OCI-LY7 (cell line): Measurements from ENCODE around the gene ZNF430. TPM values are rescaled to one million over a fixed set of nuclear protein-coding genes. Genes with fewer than 3 reads are reported as not detected.

Experiments
- BruUV-seq: library from RNA; stranded (reverse); fragments of 400-500 nt; replicated peaks from 2 replicates; lab custom pipeline; 2021; lab: Mats Ljungman, UMichigan
- CTCF ChIA-PET: fragments of 300-600 bp; sonication (Branson Sonifier 250); formaldehyde crosslinking; loops from one replicate; lab custom pipeline; 2022; ENCODE audit warnings: antibody characterized with exemption; ENCODE audit not compliant: unreplicated experiment; lab: Charles Lee
- POLR2A ChIA-PET: fragments of 300-600 bp; sonication (Branson Sonifier 250); formaldehyde crosslinking; loops from one replicate; lab custom pipeline; 2022; ENCODE audit warnings: antibody characterized with exemption; lab: Charles Lee
- DNase-seq: peaks from one replicate; pipeline ENCODE4 v3.0.0-alpha.2; 2015; ENCODE audit warnings: low spot score
- H2AFZ ChIP-seq: fragments of 200-600 bp; sonication (generic), shearing (Covaris generic); 2 replicates; pipeline ENCODE4 v1.6.1; 2014; ENCODE audit warnings: mild to moderate bottlenecking, antibody characterized with exemption, low read length, moderate library complexity
- H3K27ac ChIP-seq: fragments of 200-600 bp; sonication (generic); 2 replicates; pipeline ENCODE4 v1.5.1; 2014; ENCODE audit warnings: mixed run types, low read depth, mild to moderate bottlenecking, moderate library complexity, low read length, inconsistent platforms; ENCODE audit not compliant: poor library complexity, severe bottlenecking
- H3K36me3 ChIP-seq: fragments of 200-600 bp; sonication (generic); 2 replicates; pipeline ENCODE4 v1.6.1; 2014; ENCODE audit warnings: mild to moderate bottlenecking, antibody characterized with exemption, low read length, moderate library complexity, mixed read lengths; ENCODE audit not compliant: insufficient read depth
- H3K4me1 ChIP-seq: fragments of 200-600 bp; sonication (generic); 2 replicates; pipeline ENCODE4 v1.5.1; 2014; ENCODE audit warnings: mild to moderate bottlenecking, low read length; ENCODE audit not compliant: insufficient read depth, poor library complexity, severe bottlenecking
- H3K4me2 ChIP-seq: fragments of 200-600 bp; sonication (generic); 2 replicates; pipeline ENCODE4 v1.6.1; 2014; ENCODE audit warnings: mild to moderate bottlenecking, low read length
- H3K4me3 ChIP-seq: fragments of 200-600 bp; sonication (generic); 2 replicates; pipeline ENCODE4 v1.5.1; 2014; ENCODE audit warnings: mild to moderate bottlenecking, low read depth, low read length; ENCODE audit not compliant: poor library complexity, severe bottlenecking
- H3K79me2 ChIP-seq: fragments of 200-600 bp; sonication (generic); 2 replicates; pipeline ENCODE4 v1.6.1; 2016; ENCODE audit warnings: low read depth, mild to moderate bottlenecking, low read length, moderate library complexity, mixed read lengths; ENCODE audit not compliant: insufficient read depth
- H3K9me2 ChIP-seq: fragments of 200-600 bp; sonication (generic); 2 replicates; pipeline ENCODE4 v1.6.1; 2016; ENCODE audit warnings: mild to moderate bottlenecking, low read length, mixed read lengths; ENCODE audit not compliant: insufficient read depth
- H3K9me3 ChIP-seq: fragments of 200-600 bp; sonication (generic); 2 replicates; pipeline ENCODE4 v1.6.1; 2014; ENCODE audit warnings: mild to moderate bottlenecking, mixed run types, low read length, mixed read lengths
- H4K20me1 ChIP-seq: fragments of 200-600 bp; sonication (generic); 2 replicates; pipeline ENCODE4 v1.6.1; 2014; ENCODE audit warnings: mild to moderate bottlenecking, antibody characterized with exemption, low read length, moderate library complexity, mixed read lengths; ENCODE audit not compliant: insufficient read depth
- CTCF ChIP-seq: fragments of 200-600 bp; sonication (generic); conservative IDR thresholded peaks from 2 replicates; pipeline ENCODE4 v1.5.1; 2014; ENCODE audit warnings: mild to moderate bottlenecking, antibody characterized with exemption, low read length, moderate library complexity, mixed read lengths
- EZH2phosphoT487 ChIP-seq: fragments of 200-600 bp; sonication (generic); IDR thresholded peaks from 2 replicates; pipeline ENCODE4 v1.6.1; 2018; ENCODE audit warnings: low read depth, borderline replicate concordance, mild to moderate bottlenecking, mixed run types, antibody characterized with exemption, low read length, moderate library complexity, mixed read lengths
- intact Hi-C: fragments of 100-400 bp; cut with micrococcal nuclease; formaldehyde crosslinking; loops from one replicate; pipeline ENCODE4 v1.10.0; 2022; ENCODE audit not compliant: unreplicated experiment
- total RNA-seq, 2 experiments: library from RNA; depleted of rRNA in 1 of 2; stranded (reverse); fragments of >200 nt in 1 of 2; shearing (Covaris generic) in 1 of 2; gene quantifications; 2 replicates each; pipeline ENCODE4 v1.2.3, GENCODE V29; 2014 to 2022

Gene ZNF430
- total RNA-seq, 2 experiments from 2014 or later, result 14.0 to 31.5 TPM

- Histone ChIP-seq H3K9me2 (no peaks in the 10 kb centered on the region), H3K27ac (no peak overlapping the region), H3K79me2 (peaks cover 19% of the 10 kb centered on the region; the same call in 1 of the 2 replicates), H3K4me3 (no peak overlapping the region), H3K4me2 (no peak overlapping the region), H2AFZ (no peak overlapping the region), H3K9me3 (no peaks in the 10 kb centered on the region), H3K4me1 (no peaks in the 10 kb centered on the region), H4K20me1 (no peaks in the 10 kb centered on the region), H3K36me3 (peaks cover 93% of the 10 kb centered on the region)
- no peak for DNase-seq
- BruUV-seq, result no TSS peak
- ChIA-PET CTCF (no interaction called here), POLR2A (no interaction called here)
- intact Hi-C loops, result no loop called here
- TF ChIP-seq EZH2phosphoT487, result no peak
- no peak for TF ChIP-seq CTCF
These were observed 77.8 kb downstream of the ZNF430 start for GRCh38 chr19:21098291-21098690.

GRCh38 chr19:21101521-21102242, 81.2 kb downstream of the ZNF430 start:
- CTCF ChIA-PET, result no interaction called here
- Histone ChIP-seq H3K4me2 (no peak overlapping the region), H3K36me3 (peaks cover 93% of the 10 kb centered on the region), H3K9me2 (no peaks in the 10 kb centered on the region), H3K4me3 (no peak overlapping the region), H4K20me1 (no peaks in the 10 kb centered on the region), H3K4me1 (no peaks in the 10 kb centered on the region), H2AFZ (no peak overlapping the region), H3K79me2 (peaks cover under 1% of the 10 kb centered on the region; the same call in 1 of the 2 replicates), H3K9me3 (no peaks in the 10 kb centered on the region), H3K27ac (no peak overlapping the region)
- intact Hi-C loops, result no loop called here
- DNase-seq, result no peak
- TF ChIP-seq EZH2phosphoT487 (no peak), CTCF (no peak)
- BruUV-seq, result no TSS peak
- POLR2A ChIA-PET, result interaction anchor here (0.7 kb wide), 1 partner anchor 13 kb away, joined by 3 read pairs; no protein-coding TSS in a partner anchor

GRCh38 chr19:21109116-21109515, 88.7 kb downstream of the ZNF430 start:
- Histone ChIP-seq H3K4me1 (no peaks in the 10 kb centered on the region), H3K79me2 (peaks cover 8% of the 10 kb centered on the region; the same call in 1 of the 2 replicates), H3K27ac (no peak overlapping the region), H3K4me2 (no peak overlapping the region), H3K4me3 (no peak overlapping the region), H2AFZ (no peak overlapping the region), H3K9me3 (peaks cover 11% of the 10 kb centered on the region; the same call in 1 of the 2 replicates), H3K36me3 (peaks cover 89% of the 10 kb centered on the region), H4K20me1 (no peaks in the 10 kb centered on the region), H3K9me2 (no peaks in the 10 kb centered on the region)
- CTCF ChIA-PET, result no interaction called here
- no TSS peak for BruUV-seq
- DNase-seq, result no peak
- POLR2A ChIA-PET, result interaction anchor here (0.6 to 0.7 kb wide), 3 partner anchors 29 to 308 kb away, joined by 3 to 4 read pairs (median 4); no protein-coding TSS in a partner anchor
- intact Hi-C loops, result no loop called here
- TF ChIP-seq CTCF, result no peak
- no peak for TF ChIP-seq EZH2phosphoT487
